Measurements from ENCODE around the gene LRRC8E. TPM values are rescaled to one million over a fixed set of nuclear protein-coding genes. Genes with fewer than 3 reads are reported as not detected.
A peak's percentile ranks its signal among the peaks of the same experiment; 100 is the strongest.

Gene LRRC8E
- total and polyA plus RNA-seq, 2 of the 8 experiments (the other 6 are each of a cell fraction or from before 2014, with no cell fraction given), result 2.7 to 2.9 TPM

GRCh38 chr19:7903244-7904073 is 15.1 kb downstream of the LRRC8E start, which contains the start of gene MAP2K7 (continued):
- TF ChIP-seq CHD7 (IDR thresholded peaks at IDR 0.05; ENCODE audit: insufficient replicate concordance, low read length) (no peak), RAD21 (IDR thresholded peaks at IDR 0.05 in 1 of 2, conservative IDR thresholded peaks at IDR 0.05 in 1 of 2; ENCODE audit: low read depth in 2 of 2, low read length in 2 of 2) (peak; percentile 38 to 48; a peak in 3 of 4 replicates), SP4 (IDR thresholded peaks at IDR 0.05; ENCODE audit: low read length) (no peak), RXRA (IDR thresholded peaks at IDR 0.05; ENCODE audit: insufficient read depth, low read depth, low read length) (no peak), ATF2 (IDR thresholded peaks at IDR 0.05; ENCODE audit: low read length) (no peak; the same call in 1 of the 2 replicates), EZH2 (IDR thresholded peaks at IDR 0.05; ENCODE audit: low read depth, low read length, severe bottlenecking) (no peak), CHD2 (IDR thresholded peaks at IDR 0.05; ENCODE audit: low read length) (peak; percentile 6; the same call in 1 of the 2 replicates)

Data from H1 (cell line).